Osteocyte (in vitro differentiated cells): ENCODE measurements around the gene SPATA16. TPM values are rescaled to one million over a fixed set of nuclear protein-coding genes. Genes with fewer than 3 reads are reported as not detected.

Experiments
- DNase-seq: peaks from one replicate; pipeline ENCODE4 v3.0.0; 2021; ENCODE audit warnings: mixed read lengths; ENCODE audit not compliant: unreplicated experiment; ENCODE audit errors: extremely low spot score
- H3K27ac Mint-ChIP-seq: one replicate; pipeline ENCODE4 v1.8.0; 2021; ENCODE audit warnings: mild to moderate bottlenecking, mixed read lengths; ENCODE audit not compliant: unreplicated experiment
- H3K27me3 Mint-ChIP-seq: one replicate; pipeline ENCODE4 v1.8.0; 2021; ENCODE audit warnings: mixed read lengths; ENCODE audit not compliant: unreplicated experiment
- H3K36me3 Mint-ChIP-seq: one replicate; pipeline ENCODE4 v1.8.0; 2021; ENCODE audit warnings: mixed read lengths; ENCODE audit not compliant: unreplicated experiment
- H3K4me1 Mint-ChIP-seq: one replicate; pipeline ENCODE4 v1.8.0; 2021; ENCODE audit warnings: mixed read lengths; ENCODE audit not compliant: unreplicated experiment
- H3K4me3 Mint-ChIP-seq: one replicate; pipeline ENCODE4 v1.8.0; 2021; ENCODE audit warnings: mild to moderate bottlenecking, moderate library complexity, mixed read lengths; ENCODE audit not compliant: unreplicated experiment
- H3K9me3 Mint-ChIP-seq: one replicate; pipeline ENCODE4 v1.8.0; 2021; ENCODE audit warnings: mixed read lengths; ENCODE audit not compliant: unreplicated experiment
- CTCF ChIP-seq: fragments of 200-600 bp; sonication (generic); IDR thresholded peaks from 2 replicates; pipeline ENCODE4 v1.5.0; 2021; ENCODE audit warnings: antibody characterized with exemption, mild to moderate bottlenecking, moderate library complexity
- total RNA-seq: library from RNA; stranded (reverse); gene quantifications from 2 replicates; pipeline ENCODE4 v1.2.1, GENCODE V29; 2021

SPATA16 gene
- total RNA-seq, 1 donor from 2014 or later, result not detected

- H3K27me3 Mint-ChIP-seq, result no peaks in the 10 kb centered on the region
- H3K27ac Mint-ChIP-seq, result no peak overlapping the region
- no peak for TF ChIP-seq CTCF
- no peak overlapping the region for H3K4me3 Mint-ChIP-seq
- DNase-seq, result no peak
- H3K9me3 Mint-ChIP-seq, result no peaks in the 10 kb centered on the region
- no peaks in the 10 kb centered on the region for H3K36me3 Mint-ChIP-seq
- H3K4me1 Mint-ChIP-seq, result peaks cover 11% of the 10 kb centered on the region
These were observed 221.7 kb downstream of the SPATA16 start for GRCh38 chr3:172919297-172919683.

- H3K4me3 Mint-ChIP-seq, result no peak overlapping the region
- H3K27me3 Mint-ChIP-seq, result no peaks in the 10 kb centered on the region
- H3K27ac Mint-ChIP-seq, result no peak overlapping the region
- no peak for TF ChIP-seq CTCF
- no peaks in the 10 kb centered on the region for H3K36me3 Mint-ChIP-seq
- no peak for DNase-seq
- H3K9me3 Mint-ChIP-seq, result no peaks in the 10 kb centered on the region
- peaks cover 11% of the 10 kb centered on the region for H3K4me1 Mint-ChIP-seq
These were observed 222.3 kb downstream of the SPATA16 start for GRCh38 chr3:172918568-172919296.

GRCh38 chr3:172918165-172918564 is 222.9 kb downstream of the SPATA16 start:
- no peak for DNase-seq
- no peaks in the 10 kb centered on the region for H3K9me3 Mint-ChIP-seq
- no peaks in the 10 kb centered on the region for H3K36me3 Mint-ChIP-seq
- no peaks in the 10 kb centered on the region for H3K27me3 Mint-ChIP-seq
- no peak for TF ChIP-seq CTCF
- H3K4me1 Mint-ChIP-seq, result peaks cover 11% of the 10 kb centered on the region
- H3K4me3 Mint-ChIP-seq, result no peak overlapping the region
- no peak overlapping the region for H3K27ac Mint-ChIP-seq

GRCh38 chr3:172915911-172916514 is 225.0 kb downstream of the SPATA16 start:
- H3K4me3 Mint-ChIP-seq, result no peak overlapping the region
- TF ChIP-seq CTCF, result no peak
- H3K9me3 Mint-ChIP-seq, result no peaks in the 10 kb centered on the region
- H3K27me3 Mint-ChIP-seq, result no peaks in the 10 kb centered on the region
- peaks cover 11% of the 10 kb centered on the region for H3K4me1 Mint-ChIP-seq
- no peak overlapping the region for H3K27ac Mint-ChIP-seq
- no peaks in the 10 kb centered on the region for H3K36me3 Mint-ChIP-seq
- DNase-seq, result no peak

- no peak for TF ChIP-seq CTCF
- no peak for DNase-seq
- peaks cover 5% of the 10 kb centered on the region for H3K9me3 Mint-ChIP-seq
- no peak overlapping the region for H3K4me3 Mint-ChIP-seq
- no peaks in the 10 kb centered on the region for H3K27me3 Mint-ChIP-seq
- H3K4me1 Mint-ChIP-seq, result peaks cover 11% of the 10 kb centered on the region
- no peaks in the 10 kb centered on the region for H3K36me3 Mint-ChIP-seq
- H3K27ac Mint-ChIP-seq, result no peak overlapping the region
These were observed 226.2 kb downstream of the SPATA16 start for GRCh38 chr3:172914854-172915253.
